SIG-M5 (cell line): ENCODE measurements around the gene CC2D1A.
"Not testable (repeated sequence)": the region's sequence is repeated elsewhere in the genome, so short reads cannot be mapped to it uniquely, and the experiment has no call there.

ENCODE experiments used
- DNase-seq: peaks from one replicate; lab custom pipeline; 2025; lab: John Stamatoyannopoulos, UW

CC2D1A gene

GRCh38 chr19:13908674-13909073, 2.7 kb downstream of the CC2D1A start:
- no peak for DNase-seq

GRCh38 chr19:13909430-13909829, 3.4 kb downstream of the CC2D1A start:
- no peak for DNase-seq

GRCh38 chr19:13913352-13913751, 7.4 kb downstream of the CC2D1A start:
- DNase-seq, result no peak

- DNase-seq, result no peak
Measured at GRCh38 chr19:13914777-13915176, 8.8 kb downstream of the CC2D1A start.

- no peak for DNase-seq
Measured at GRCh38 chr19:13917888-13918406, 11.9 kb downstream of the CC2D1A start.

GRCh38 chr19:13918726-13919411, 12.9 kb downstream of the CC2D1A start:
- DNase-seq, result no peak

GRCh38 chr19:13920524-13920923, 14.5 kb downstream of the CC2D1A start:
- no peak for DNase-seq

- no peak for DNase-seq
Measured at GRCh38 chr19:13920940-13921747, 15.1 kb downstream of the CC2D1A start.

- DNase-seq, result not testable (repeated sequence)
Measured at GRCh38 chr19:13922118-13922517, 16.1 kb downstream of the CC2D1A start.

- no peak for DNase-seq
Measured at GRCh38 chr19:13923194-13923987, 17.4 kb downstream of the CC2D1A start.

GRCh38 chr19:13926010-13926409, 20.0 kb downstream of the CC2D1A start:
- DNase-seq, result no peak

GRCh38 chr19:13926715-13927114, 20.7 kb downstream of the CC2D1A start:
- no peak for DNase-seq

GRCh38 chr19:13929340-13929739, 23.3 kb downstream of the CC2D1A start:
- DNase-seq, result no peak

GRCh38 chr19:13929956-13930355, 24.0 kb downstream of the CC2D1A start:
- no peak for DNase-seq

GRCh38 chr19:13930402-13930801, 24.4 kb downstream of the CC2D1A start:
- no peak for DNase-seq

GRCh38 chr19:13931391-13932148, 25.6 kb downstream of the CC2D1A start:
- DNase-seq, result no peak

- DNase-seq, result no peak
Measured at GRCh38 chr19:13932149-13932637, 26.2 kb downstream of the CC2D1A start.

- no peak for DNase-seq
Measured at GRCh38 chr19:13932911-13933393, 27.0 kb downstream of the CC2D1A start.

GRCh38 chr19:13934785-13935109, 28.7 kb downstream of the CC2D1A start:
- no peak for DNase-seq

GRCh38 chr19:13935765-13936510, 29.9 kb downstream of the CC2D1A start:
- no peak for DNase-seq
